Activated gamma-delta T cell treated with Interleukin-2 at 50 U/mL for 16 hours (primary cell): ENCODE results near the gene C1orf50.
A peak's percentile ranks its signal among the peaks of the same experiment; 100 is the strongest.

ENCODE experiments used
- DNase-seq: peaks from one replicate; pipeline ENCODE4 v3.0.0-alpha.2; 2020

The C1orf50 gene

GRCh38 chr1:42765269-42765668, 1.8 kb upstream of the C1orf50 start:
- no peak for DNase-seq

- DNase-seq = peak; percentile 29
These were observed 963 bp upstream of the C1orf50 start for GRCh38 chr1:42765832-42766740.

- DNase-seq = no peak
These were observed 506 bp downstream of the C1orf50 start for GRCh38 chr1:42767510-42768000.

GRCh38 chr1:42768172-42768571, 1.1 kb downstream of the C1orf50 start:
- no peak for DNase-seq

- DNase-seq = no peak
These were observed 2.8 kb downstream of the C1orf50 start for GRCh38 chr1:42769811-42770210.

GRCh38 chr1:42773420-42773819, 6.4 kb downstream of the C1orf50 start:
- no peak for DNase-seq

GRCh38 chr1:42774928-42775526, 8.0 kb downstream of the C1orf50 start:
- DNase-seq = no peak

- no peak for DNase-seq
These were observed 9.5 kb downstream of the C1orf50 start for GRCh38 chr1:42776502-42776901.

GRCh38 chr1:42777852-42778251, 10.8 kb downstream of the C1orf50 start:
- DNase-seq = no peak

- no peak for DNase-seq
These were observed 12.7 kb downstream of the C1orf50 start for GRCh38 chr1:42779725-42780124.

- no peak for DNase-seq
These were observed 13.1 kb downstream of the C1orf50 start for GRCh38 chr1:42780176-42780575.

GRCh38 chr1:42783092-42783491, 16.0 kb downstream of the C1orf50 start:
- DNase-seq = no peak

GRCh38 chr1:42784547-42784945, 17.5 kb downstream of the C1orf50 start:
- DNase-seq = no peak

GRCh38 chr1:42784946-42785693, 18.1 kb downstream of the C1orf50 start, which contains the start of gene TMEM269:
TMEM269 (plus strand) TSS chr1:42784991; CDS start chr1:42789894, 4,903 bp downstream.
- peak; percentile 49 for DNase-seq

GRCh38 chr1:42786097-42786496, 19.0 kb downstream of the C1orf50 start:
- DNase-seq = no peak

GRCh38 chr1:42788021-42788420, 21.0 kb downstream of the C1orf50 start:
- DNase-seq = no peak

- no peak for DNase-seq
These were observed 26.8 kb downstream of the C1orf50 start for GRCh38 chr1:42793824-42794223.

GRCh38 chr1:42797414-42797813, 30.4 kb downstream of the C1orf50 start:
- no peak for DNase-seq

GRCh38 chr1:42797979-42798378, 30.9 kb downstream of the C1orf50 start:
- no peak for DNase-seq

GRCh38 chr1:42801832-42802473, 34.9 kb downstream of the C1orf50 start:
- DNase-seq = no peak

- DNase-seq = no peak
These were observed 39.1 kb downstream of the C1orf50 start for GRCh38 chr1:42806171-42806570.

- DNase-seq = no peak
These were observed 39.5 kb downstream of the C1orf50 start for GRCh38 chr1:42806593-42806992.
